GM23338 (cell line): ENCODE data around the gene USP51.

Experiments
- CREB1 ChIP-seq: fragments of 250-450 bp; sonication (Bioruptor Pico); IDR thresholded peaks from 2 replicates; pipeline ENCODE4 v1.5.0; 2020; ENCODE audit warnings: low read depth, mild to moderate bottlenecking, moderate library complexity
- EZH2 ChIP-seq: fragments of 200-600 bp; sonication (generic); IDR thresholded peaks from one replicate; pipeline ENCODE4 v1.8.0; 2017; ENCODE audit warnings: antibody characterized with exemption, mild to moderate bottlenecking, low read depth; ENCODE audit not compliant: unreplicated experiment
- EZH2phosphoT487 ChIP-seq: fragments of 200-600 bp; sonication (generic); IDR thresholded peaks from one replicate; pipeline ENCODE4 v1.8.1; 2018; ENCODE audit warnings: antibody characterized with exemption; ENCODE audit not compliant: unreplicated experiment
- POLR2AphosphoS5 ChIP-seq: IDR thresholded peaks from 2 replicates; pipeline ENCODE4 v1.6.1; 2016; ENCODE audit warnings: antibody characterized with exemption, low read depth
- ZNF331 ChIP-seq: fragments of 250-450 bp; sonication (Bioruptor Pico); IDR thresholded peaks from 2 replicates; pipeline ENCODE4 v1.5.0; 2020; ENCODE audit warnings: low read depth, mild to moderate bottlenecking, moderate library complexity
- TF ChIP-seq, protein P1 (sequence below), 2 experiments: fragments of 200-600 bp in 1 of 2; sonication (generic) in 1 of 2; conservative IDR thresholded peaks; 2 replicates each; pipeline versions ENCODE4 v1.5.1 to v1.6.1; 2016 to 2017; ENCODE audit warnings: antibody characterized with exemption in 2 of 2, low read depth in 2 of 2, mild to moderate bottlenecking in 2 of 2, moderate library complexity in 1 of 2

DNA sequence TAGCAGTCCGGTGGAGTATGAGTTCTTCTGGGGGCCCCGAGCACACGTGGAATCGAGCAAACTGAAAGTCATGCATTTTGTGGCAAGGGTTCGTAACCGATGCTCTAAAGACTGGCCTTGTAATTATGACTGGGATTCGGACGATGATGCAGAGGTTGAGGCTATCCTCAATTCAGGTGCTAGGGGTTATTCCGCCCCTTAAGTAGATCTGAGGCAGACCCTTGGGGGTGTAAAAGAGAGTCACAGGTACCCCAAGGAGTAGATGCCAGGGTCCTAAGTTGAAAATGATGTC lies 36.9 kb downstream of the USP51 start:
- TF ChIP-seq, protein P1, sequence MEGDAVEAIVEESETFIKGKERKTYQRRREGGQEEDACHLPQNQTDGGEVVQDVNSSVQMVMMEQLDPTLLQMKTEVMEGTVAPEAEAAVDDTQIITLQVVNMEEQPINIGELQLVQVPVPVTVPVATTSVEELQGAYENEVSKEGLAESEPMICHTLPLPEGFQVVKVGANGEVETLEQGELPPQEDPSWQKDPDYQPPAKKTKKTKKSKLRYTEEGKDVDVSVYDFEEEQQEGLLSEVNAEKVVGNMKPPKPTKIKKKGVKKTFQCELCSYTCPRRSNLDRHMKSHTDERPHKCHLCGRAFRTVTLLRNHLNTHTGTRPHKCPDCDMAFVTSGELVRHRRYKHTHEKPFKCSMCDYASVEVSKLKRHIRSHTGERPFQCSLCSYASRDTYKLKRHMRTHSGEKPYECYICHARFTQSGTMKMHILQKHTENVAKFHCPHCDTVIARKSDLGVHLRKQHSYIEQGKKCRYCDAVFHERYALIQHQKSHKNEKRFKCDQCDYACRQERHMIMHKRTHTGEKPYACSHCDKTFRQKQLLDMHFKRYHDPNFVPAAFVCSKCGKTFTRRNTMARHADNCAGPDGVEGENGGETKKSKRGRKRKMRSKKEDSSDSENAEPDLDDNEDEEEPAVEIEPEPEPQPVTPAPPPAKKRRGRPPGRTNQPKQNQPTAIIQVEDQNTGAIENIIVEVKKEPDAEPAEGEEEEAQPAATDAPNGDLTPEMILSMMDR (conservative IDR thresholded peaks at IDR 0.05; ENCODE audit: low read depth in 2 of 2): no peak
- no peak for TF ChIP-seq POLR2AphosphoS5
- no peak for TF ChIP-seq ZNF331
- no peak for TF ChIP-seq CREB1 (CRISPR knock-in tag)
- no peak for TF ChIP-seq EZH2phosphoT487
- no peak for TF ChIP-seq EZH2
